Activated CD4-positive, CD25-positive, alpha-beta regulatory T cell (primary cell): ENCODE results near the gene PFKFB4.
"Not testable (repeated sequence)": the region's sequence is repeated elsewhere in the genome, so short reads cannot be mapped to it uniquely, and the experiment has no call there.

ENCODE experiments used
- DNase-seq, 4 experiments: peaks; one replicate each; lab custom pipeline; 2025; lab: John Stamatoyannopoulos, UW

The PFKFB4 gene

DNA sequence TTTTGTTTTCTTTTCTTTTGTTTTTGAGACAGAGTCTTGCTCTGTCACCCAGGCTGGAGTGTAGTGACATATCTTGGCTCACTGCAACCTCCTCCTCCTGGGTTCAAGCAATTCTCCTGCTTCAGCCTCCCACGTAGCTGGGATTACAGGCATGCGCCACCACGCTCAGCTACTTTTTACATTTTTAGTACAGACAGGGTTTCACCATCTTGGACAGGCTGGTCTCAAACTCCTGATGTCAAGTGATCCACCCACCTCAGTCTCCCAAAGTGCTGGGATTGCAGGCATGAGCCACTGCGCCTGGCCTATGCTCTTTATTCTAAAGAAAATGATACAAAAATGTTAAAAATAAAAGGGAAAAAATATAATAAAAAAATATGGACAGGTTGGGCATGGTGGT lies 25.9 kb downstream of the PFKFB4 start:
- DNase-seq = not testable (repeated sequence)

DNA sequence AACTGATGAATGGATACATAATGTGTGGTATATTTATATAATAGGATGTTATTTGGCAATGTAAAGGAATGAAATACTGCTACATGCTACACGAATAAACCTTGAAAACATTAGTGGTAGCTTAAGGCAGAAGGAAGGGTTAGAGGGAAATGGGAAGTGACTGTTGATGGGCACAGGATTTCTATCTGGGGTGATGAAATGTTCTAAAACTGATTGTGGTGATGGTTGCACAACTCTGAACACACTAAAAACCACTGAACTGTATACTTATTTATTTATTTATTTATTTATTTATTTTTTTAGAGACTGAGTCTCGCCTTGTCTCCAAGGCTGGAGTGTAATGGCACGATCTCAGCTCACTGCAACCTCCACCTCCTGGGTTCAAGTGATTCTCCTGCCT lies 27.8 kb downstream of the PFKFB4 start:
- DNase-seq = no peak

DNA sequence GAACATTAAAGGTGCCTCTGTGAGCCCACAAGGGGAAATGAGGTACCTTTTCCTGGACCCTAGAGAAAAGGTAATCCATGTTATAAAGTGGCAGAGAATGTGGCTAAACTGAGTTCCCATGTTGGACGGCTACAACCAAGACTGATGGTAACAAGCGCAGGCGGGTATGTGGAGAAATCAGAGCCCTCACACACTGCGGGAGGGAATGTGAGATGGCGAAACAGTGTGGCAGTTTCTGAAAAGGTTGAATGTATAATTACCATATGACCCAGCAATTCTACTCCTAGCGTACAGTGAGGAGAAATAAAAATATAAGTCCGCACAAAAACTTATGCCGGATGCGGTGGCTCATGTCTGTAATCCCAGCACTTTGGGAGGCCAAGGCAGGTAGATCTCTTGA lies 28.6 kb downstream of the PFKFB4 start:
- no peak for DNase-seq

DNA sequence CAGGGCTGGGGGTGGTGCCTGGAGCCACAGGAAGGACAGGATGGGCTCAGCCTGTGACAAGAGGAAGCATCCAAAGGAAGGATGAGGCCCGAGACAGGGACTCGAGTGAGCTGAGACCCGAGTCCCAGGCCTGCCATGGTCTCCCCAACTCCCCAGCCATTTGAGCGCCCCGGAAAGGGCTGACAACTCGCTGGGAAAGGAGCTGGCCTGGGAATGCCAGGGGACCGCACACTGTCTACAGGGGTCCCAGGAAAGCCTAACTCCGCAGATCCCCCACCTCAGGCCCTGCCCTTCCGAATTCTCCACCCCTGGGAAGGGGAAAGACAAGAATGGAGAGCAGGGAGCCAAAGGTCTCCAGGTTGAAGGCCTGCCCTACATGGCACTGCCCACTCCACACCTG lies 31.6 kb downstream of the PFKFB4 start:
- DNase-seq = no peak

DNA sequence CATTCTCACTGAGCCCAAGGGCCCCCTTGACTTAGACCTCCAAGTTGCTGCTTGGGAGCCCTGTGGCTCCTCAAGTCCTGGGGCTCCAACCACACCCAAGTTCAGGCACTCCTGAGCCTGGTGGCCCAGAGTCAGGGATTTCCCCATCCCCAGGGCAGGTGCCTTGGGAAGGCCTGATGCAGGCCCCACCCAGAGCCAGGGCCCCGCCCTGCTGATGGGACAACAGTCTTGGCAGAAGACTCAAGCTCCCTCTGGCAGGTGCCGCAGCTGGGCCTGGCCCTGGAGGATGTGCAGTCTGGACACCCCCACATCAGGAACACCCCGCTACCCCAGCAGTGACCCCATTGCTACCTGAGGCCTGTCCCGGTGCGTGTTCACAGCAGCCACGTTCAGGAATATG lies 35.0 kb downstream of the PFKFB4 start:
- DNase-seq = no peak

DNA sequence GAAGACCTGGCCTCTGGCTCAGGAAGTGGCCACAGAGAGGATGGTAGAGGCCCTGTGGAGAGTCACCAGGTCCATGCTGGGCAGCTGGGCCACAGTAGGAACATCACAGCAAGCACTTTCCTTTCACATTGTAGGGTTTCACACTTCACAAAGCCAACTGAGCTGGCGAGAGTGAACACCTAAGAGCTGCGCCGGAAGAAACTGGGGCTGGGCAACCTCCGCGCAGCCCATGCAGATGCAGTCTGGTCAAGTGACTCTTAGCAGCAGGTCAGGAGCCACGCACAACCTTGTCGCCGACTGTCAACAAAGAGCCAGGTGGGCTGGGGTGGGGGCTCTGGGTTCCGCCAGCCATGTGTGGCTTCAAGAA lies 37.3 kb downstream of the PFKFB4 start:
- DNase-seq = no peak

DNA sequence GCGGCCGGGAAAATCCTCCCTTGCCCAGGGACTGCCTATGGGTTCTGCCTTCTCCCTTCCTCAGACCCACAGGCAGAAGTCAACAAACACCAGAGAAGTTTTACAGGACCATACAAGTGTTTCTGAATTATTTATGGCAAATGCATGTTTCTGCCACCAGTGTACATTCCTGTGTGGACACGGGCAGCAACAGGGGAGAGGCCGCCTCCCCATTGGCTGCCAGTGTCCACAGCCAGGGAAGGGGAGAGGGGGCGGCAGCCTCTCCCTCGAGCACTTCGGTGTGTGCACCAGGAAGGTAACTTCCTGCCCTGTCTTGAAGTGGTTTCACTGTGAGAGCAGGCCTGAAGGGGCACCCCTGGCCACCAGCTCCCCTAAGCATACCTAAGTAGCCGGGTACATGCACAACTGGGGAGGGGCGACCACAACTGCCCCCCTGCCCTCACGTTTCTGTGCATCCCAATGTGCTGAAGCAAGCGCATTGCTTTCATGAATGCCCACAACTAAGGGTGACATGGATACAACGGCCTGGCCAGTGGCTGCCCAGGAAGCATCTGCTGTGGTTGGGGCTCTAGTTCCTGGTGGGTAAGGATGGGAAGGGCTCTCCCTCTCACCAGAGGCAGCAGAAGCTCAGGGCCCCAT lies 37.8 kb downstream of the PFKFB4 start:
- DNase-seq = no peak

DNA sequence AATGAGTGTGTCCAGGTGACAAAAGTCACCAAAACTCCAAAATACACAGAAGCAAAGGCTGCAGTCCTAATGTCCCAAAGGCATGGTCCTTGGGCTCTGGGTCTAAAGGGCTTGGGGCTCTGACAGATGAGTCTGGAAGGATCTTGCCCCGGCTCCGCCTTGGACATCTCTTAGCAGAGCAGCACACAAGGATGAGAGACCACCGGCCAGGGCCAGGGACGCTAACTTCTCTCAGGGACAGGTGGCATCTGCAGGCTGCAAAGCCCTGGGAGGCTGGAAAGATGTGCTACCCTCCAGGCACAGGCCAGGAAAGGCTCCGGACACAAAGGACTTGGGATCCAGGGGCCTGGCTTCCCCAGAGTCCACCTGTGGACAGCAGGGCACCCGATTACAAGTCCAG lies 38.5 kb downstream of the PFKFB4 start:
- DNase-seq = no peak

DNA sequence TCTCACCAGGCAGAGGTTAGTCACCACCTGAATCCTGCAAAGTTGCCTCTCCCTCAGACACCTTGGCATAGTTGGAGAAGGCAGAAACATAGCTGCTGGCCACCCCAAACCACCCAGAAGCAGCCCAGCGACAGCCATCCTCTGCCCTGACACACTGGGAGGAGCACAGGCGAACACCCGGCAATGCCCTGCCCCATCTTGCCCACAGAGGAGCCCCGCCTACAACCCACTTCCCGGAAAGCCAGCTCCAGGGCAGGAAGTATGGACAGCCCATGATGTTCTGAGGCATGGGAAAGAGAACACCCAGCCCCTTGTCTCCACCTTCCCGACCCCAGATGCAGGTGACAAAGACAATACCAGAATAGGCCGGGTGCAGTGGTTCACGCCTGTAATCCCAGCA lies 40.0 kb downstream of the PFKFB4 start:
- DNase-seq = no peak

DNA sequence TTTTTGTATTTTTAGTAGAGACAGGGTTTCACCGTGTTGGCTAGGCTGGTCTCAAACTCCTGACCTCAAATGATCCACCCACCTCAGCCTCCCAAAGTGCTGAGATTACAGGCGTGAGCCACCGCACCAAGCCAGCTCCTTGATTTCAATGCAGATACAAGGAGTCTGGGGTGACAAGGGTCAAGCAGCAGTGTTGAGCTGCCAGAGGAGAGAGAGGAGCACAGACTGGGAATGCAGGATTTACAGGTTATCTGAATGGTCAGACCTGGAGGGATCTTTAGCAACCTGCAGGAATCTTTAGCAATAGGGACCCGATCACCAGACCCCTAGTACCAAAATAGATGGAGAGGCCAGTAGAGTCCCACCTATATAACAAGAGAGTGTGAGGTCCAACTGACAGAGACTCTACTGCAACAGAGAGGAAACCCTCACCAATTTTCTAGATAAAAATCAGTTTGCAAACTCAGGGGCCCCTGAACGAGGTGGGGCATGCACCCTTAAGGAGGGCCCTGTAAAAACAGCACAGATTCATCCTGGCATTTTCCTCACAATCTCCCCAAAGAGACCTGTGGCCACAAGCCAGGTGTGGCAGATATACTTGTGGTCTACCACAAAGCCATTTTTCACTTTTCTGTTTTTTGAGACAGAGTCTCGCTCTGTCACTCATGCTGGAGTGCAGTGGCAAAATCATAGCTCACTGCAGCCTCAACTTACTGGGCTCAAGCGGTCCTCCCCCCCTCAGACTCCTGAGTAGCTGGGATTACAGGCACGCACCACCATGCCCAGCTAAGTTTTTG lies 42.0 kb downstream of the PFKFB4 start:
- no peak for DNase-seq

DNA sequence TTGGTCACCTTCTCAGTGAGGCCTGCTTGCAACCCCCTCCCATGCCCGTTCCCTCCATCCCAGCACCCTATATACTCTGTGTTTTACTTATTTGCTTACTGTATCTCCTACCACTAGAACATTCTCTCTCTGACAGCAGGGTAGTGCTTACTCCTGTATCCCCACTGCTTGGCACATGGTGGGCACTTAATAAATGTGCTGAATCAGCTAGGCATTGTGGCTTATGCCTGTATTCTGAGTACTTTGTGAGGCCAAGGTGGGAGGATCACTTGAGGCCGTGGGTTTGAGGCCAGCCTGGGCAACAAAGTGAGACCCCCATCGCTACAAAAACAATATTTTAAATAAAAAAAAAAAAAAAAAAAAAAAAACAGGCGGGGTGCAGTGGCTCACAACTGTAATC lies 45.1 kb downstream of the PFKFB4 start:
- DNase-seq = no peak

DNA sequence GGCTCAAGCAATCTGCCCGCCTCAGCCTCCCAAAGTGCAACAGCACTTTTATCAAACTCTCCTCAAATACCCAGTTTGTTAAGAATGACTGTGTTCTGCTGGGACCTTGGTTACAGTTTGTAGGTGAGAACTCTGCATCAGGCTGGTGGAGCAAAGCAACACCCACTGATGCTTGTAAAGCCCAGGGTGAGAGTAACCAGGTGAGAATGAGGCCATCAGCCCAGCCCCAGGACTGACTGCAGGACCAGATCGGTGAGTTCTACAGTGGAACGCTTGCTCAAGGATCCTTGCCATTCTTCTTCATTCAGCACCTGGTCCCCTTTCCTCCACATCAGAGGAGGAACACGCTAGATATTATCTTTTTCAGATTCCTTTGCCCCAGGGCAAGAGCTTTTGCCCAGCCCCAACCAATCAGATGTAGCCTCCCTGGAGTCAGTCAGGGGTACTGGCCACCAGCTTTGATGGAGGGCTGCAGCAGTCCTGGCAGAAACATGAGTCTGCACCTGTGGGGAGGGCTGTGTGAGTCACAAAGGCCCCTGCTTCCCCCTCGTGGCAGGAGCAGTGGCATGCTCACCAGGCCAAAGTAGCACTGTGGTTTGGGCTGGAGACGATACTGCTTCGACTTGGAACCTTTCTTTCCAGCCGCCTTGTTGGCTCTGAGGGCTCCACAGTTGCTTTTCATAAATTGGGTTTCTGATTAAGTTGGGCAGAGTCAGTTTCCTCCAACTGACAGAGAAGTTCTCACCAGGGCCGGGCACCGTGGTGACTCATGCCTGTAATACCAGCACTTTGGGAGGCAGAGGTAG lies 49.1 kb downstream of the PFKFB4 start:
- peak; percentile 26 to 64 (median 46) for DNase-seq

DNA sequence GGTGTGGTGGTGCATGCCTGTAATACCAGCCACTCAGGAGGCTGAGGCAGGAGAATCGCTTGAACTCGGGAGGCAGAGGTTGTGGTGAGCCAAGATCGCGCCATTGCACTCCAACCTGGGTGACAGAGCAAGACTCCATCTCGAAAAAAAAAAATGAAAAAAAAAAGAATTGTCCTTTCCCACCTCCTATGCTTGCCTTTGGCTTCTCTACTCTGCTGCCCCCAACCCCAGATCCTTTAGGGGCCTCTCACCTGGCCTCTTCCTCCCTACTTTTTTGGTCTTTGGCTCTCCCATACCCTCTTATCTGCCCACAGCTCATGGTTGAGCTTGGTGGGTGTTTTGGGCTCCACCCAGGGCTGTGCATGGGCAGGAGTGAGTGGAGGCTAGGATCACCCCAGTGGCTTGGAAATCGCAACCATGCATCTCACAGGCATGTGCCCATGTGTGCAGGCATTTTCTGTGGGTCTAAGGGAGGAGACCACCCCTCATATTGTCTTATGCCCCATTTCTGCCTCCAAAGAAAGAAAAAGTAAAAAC lies 50.6 kb downstream of the PFKFB4 start:
- no peak for DNase-seq

DNA sequence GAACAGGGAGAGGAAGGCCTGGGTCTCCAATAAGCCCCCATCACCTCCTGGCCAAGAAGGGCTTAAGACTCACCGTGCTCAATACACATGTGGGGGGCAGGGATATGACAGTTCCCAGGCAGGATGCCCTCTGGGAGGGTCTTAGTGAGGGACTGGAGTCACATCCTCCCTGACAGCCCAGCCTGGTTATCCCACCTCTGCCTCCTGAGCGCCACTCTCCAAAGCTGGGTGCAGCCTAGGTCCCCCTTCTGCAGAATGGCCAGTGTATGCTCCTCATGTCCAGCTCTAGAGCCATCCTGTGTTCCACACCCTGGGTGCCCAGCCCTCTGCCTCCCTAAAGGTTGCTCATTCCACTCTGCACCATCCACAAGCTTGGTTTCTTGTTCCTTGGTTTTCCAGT lies 51.5 kb downstream of the PFKFB4 start:
- no peak for DNase-seq

DNA sequence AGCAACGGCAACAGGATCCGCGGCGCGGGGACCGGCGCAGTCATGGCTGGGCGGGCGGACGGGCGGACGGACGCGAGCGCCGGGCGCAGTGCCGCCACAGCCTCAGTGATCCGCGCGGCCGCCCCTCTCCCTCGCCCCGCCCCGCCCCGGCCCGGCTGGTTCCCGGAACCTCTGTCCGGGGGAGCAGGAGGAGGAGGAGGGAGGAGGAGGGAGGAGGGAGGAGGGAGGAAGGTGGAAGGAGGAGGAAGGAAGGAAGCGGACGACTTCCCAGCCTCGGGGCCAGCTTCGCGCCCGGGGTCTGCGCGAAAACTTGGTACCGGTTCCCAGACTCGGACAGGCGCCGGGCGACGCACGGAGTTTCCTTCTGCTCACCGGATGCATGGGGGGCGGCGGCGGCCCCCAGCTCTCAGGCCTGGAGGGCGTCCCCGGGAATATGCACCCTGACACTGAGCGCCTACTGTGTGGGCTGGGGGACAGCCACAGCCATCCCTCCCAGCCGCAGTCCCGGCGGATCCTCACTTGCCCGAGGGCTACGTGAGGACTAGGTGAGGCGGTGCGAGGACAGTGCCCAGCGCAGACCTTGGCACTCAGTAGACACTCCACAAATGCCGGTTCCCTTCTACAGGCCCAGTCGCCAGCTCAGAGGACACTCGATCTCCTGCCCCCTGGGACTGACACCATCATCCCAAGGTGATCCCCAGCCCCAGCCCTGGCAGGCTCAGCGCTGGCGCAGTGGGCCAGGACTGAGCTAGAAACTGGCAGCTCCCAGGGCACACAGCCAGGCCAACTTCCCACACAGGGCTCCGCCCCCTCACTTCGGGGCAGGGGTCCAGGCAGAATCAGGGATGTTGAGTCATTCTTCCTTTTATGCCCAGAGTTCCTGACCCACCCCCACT lies 52.3 kb downstream of the PFKFB4 start, which contains the start of gene SHISA5:
SHISA5 (minus strand) TSS at position 124 of the 896 bp plus-strand sequence; CDS start at position 44, 80 bp downstream.
- peak; percentile 21 to 49 (median 32) for DNase-seq

DNA sequence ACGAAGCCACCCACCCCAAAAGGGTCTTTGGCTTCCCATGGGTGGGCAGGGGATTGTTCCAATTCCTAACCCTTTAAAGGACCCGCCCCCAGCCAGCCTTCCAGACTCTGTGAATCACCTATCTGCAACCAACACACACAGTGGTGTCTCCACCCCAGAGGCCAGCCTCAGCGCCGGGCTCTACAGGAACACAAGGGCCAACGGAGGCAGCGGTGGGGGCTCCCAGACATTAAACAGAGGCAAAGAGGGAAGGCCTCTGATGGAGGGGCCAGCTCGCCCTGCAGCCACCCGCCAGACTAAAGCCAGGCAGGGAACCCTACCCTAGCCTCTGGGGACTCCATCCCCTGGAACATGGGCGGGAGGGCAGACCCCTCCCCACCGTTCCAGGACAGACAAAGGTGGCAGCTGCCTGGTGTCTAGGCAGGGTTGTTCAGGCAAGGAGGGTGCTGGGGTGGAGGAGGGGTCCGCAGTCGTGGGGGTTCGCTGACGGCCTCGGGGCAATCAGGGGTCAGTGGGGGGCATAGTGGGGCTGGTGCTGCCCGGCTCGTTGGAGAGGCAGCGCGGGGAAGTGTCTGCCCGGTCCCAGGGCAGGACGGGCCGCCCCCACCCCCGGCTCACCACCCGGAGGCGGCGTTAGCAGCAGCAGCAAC lies 53.1 kb downstream of the PFKFB4 start:
- DNase-seq = no peak

DNA sequence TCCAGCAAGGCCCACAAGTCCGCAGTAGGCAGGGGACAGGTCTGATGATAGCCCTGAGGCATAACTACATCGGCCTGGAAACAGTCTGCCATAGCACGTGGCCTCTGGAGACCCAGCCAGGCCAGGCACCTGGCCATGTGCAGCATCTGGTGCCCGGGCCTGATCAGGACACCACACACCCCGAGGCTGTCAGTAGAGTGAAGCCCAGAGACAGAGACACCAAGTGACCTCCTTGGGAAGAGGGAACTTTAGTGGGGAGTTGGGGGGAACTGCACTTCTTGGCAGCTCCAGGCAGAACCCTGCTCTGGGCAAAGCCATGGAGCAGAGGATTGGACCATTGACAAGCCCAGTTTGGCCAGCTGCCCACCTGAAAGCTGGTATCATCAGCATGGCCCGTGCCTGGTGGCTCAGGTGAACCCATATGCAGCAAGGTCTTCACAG lies 53.9 kb downstream of the PFKFB4 start:
- no peak for DNase-seq

DNA sequence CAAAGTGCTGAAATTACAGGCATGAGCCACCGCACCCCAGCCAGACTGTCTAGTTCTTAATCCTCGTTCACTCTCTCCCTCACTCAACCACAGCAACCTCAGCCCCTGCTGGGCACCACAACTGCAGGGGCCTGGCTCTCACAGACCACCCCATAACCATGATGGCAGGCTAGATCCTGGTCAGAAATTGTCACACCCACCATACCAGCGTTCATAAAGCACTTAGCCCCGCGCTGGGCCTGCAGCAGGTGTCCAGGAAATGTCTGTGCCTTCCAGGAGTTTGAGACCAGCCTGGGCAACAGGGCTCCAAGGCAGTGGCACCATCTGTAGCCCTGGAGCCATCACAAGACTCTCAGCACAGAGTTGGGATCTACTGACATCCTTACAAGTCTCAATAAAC lies 54.5 kb downstream of the PFKFB4 start:
- no peak for DNase-seq

DNA sequence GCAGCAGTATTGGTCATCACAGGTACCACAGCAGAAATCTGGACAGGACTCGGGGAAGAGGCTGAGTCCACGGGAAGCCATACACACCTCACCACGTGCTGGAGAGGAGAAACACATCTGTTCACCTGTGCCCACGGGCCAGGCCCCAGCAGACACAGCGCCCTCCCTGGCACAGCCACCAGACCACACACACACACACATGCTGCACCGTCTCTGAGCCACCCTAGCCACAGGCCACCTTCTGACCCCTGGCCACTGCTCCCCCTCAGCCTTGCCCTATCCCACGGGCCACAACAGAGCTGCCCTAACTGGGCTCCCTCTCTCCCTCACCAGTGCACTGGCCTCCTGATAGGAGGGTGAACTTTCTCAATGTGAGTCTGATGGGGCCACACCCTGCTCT lies 55.4 kb downstream of the PFKFB4 start:
- no peak for DNase-seq

DNA sequence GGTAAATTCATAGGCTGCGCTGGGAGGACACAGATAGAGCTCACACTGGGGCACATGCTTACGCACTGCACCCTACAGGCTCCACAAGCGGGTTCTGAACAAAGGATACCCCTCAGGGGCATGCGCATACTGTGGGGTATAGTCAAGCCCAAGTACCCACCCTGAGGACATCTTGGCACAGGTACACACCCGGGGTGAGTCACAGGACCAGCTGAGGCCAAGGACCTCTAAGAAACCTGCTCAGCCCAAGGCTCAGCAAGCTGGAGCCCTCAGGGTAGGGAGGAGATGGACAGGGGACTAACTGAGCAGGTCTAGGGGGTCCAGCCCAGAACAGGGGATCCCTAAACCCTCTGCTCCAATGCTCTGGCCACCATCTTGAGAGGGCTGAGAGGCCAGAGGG lies 55.9 kb downstream of the PFKFB4 start:
- no peak for DNase-seq

DNA sequence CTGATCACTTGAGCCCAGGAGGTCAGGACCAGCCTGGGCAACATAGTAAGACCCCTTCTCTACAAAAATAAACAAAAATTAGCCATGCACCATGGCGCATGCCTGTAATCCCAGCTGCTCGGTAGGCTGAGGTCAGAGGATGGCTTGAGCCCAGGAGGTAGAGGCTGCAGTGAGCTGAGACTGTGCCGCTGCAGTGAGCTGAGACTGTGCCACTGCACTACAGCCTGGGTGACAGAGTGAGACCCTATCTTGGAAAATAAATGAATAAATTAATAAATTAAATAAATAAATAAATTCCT lies 63.5 kb downstream of the PFKFB4 start:
- DNase-seq = no peak
